Fibroblast of the conjunctiva (primary cell): ENCODE measurements around the gene NUP210L.

Experiments
- DNase-seq: peaks from one replicate; pipeline ENCODE4 v3.0.0-alpha.2; 2010; ENCODE audit warnings: low read depth

The NUP210L gene

GRCh38 chr1:154154534-154155191 lies at the start of gene NUP210L:
TSS of gene NUP210L (minus strand) at chr1:154155073.
- no peak for DNase-seq

- no peak for DNase-seq
Observed at GRCh38 chr1:154199563-154199879, 44.6 kb upstream of the NUP210L start.

- DNase-seq: no peak
Observed at GRCh38 chr1:154198756-154199562, 44.1 kb upstream of the NUP210L start.

- DNase-seq: no peak
Observed at GRCh38 chr1:154193821-154194220, 38.9 kb upstream of the NUP210L start.

DNA sequence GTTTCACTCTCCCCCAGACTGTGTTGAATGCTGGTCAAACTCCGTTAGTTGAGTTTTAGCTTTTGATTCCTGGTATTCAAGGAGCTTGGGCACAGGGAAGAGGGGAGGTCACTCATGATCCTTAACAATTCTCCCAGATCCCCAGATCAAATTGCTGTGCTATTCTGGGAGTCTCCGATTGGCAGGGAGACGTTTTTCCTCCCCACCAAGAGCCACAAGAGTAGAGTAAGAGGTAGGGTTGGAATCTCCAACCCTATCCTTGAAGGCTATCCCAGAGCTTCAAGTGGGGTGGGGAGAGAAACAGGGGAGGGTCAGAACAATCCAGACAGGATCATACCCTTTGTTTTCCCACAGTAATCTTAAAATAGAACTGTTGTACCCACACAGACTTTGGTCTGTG lies 37.6 kb upstream of the NUP210L start:
- DNase-seq: no peak

GRCh38 chr1:154191990-154192461 lies 37.2 kb upstream of the NUP210L start, which contains the start of gene TPM3:
TSS of gene TPM3 (minus strand) at chr1:154192100. CDS start at chr1:154192018, 82 bp downstream.
- no peak for DNase-seq

DNA sequence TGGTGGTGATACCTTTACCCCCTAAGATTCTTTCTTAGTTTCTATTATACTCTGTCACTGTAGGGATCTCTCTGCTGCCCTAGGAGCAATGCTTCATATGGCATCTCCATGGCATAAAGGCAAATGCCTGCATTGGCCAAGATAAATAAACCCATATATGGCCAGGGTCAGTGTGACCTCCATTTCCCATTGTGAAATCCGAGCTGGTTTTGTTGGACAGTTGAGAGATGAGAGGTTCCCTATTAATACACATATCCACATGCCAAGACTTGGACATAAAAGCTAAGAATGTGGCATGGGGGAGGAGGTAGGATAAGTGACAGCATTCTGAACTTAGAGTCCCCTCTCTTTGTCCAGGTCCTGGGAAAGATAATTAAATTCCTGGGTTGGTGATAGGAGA lies 35.7 kb upstream of the NUP210L start:
- DNase-seq: no peak

GRCh38 chr1:154186852-154187501 lies 32.1 kb upstream of the NUP210L start:
- DNase-seq: no peak

GRCh38 chr1:154186177-154186576 lies 31.3 kb upstream of the NUP210L start:
- DNase-seq: peak; percentile 20

DNA sequence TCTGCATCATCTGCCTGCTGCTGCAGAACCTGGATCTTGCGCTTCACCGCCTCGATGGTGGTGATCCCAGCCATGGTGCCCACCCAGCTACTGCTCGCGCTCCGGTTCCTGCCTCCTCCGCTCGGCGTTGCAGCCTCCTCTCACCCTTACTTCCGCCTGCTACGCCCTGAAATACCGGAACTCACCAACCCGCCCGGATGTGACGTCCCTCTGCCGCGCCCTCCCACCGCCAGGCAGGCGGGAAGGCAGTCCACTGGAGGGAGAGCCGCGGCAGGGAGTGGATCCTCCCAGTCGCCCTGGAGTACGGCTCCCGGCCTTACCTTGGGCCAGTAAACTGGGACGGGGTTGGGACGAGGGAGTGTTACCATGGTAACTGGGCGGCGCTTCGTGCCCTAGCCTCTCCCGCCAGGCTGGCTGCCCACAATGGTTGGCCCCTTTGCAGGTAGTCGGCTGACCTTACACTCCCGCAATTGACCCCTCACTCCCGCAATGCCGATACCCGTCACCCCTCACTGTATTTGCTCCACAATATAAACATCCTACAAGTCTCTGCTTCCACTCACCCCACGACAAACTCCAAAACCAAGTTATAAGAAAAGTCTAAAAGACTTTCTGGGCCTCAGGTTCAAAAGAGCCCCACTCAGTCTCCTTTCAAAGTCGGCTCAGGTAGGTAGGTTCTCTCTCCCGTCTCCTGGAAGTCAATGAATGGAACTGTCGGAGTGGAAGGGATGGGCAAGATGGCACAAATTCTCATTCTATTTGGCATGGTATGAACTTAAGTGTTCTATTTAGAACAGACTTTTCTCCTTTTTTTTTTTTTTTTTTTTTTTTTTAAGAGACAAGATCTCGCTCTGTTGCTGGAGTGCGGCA lies 28.4 kb upstream of the NUP210L start:
- peak; percentile 90 for DNase-seq

GRCh38 chr1:154182344-154183045 lies 27.6 kb upstream of the NUP210L start:
- DNase-seq: peak; percentile 42

GRCh38 chr1:154181944-154182343 lies 27.1 kb upstream of the NUP210L start:
- DNase-seq: no peak

DNA sequence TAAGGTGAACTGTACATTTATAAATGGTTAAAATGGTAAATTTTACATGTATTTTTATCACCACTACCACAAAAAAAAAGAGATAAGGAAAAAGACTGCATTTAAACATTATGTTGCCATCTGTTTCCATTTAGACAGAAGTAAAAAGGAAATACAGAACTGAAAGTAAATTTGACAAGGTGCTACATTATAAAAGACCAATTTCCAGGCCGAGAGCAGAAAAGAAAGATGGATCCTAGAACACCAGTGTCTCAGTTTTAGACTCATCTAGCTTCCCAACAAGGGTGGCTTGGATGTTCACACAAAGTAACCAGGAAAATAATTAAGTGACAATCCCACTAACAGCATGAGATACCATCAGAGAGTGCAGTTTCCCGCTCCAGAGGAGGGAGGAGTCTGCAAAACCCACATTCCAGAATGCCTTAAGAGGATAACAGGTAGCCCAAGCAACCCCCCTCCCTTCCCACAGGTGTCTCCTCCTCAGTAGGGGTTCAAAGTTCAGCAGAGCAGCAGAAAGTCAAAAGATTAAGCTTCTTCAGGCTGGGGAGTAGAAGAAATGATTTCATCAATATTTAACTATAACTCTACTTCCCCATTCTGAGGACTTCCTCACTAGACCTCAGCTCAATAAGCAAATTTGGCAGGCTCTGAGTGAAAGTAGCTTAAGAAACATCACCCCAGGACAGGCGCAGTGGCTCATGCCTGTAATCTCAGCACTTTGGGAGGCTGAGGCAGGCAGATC lies 25.2 kb upstream of the NUP210L start:
- DNase-seq: no peak

GRCh38 chr1:154178911-154179811 lies 24.3 kb upstream of the NUP210L start:
- DNase-seq: no peak

DNA sequence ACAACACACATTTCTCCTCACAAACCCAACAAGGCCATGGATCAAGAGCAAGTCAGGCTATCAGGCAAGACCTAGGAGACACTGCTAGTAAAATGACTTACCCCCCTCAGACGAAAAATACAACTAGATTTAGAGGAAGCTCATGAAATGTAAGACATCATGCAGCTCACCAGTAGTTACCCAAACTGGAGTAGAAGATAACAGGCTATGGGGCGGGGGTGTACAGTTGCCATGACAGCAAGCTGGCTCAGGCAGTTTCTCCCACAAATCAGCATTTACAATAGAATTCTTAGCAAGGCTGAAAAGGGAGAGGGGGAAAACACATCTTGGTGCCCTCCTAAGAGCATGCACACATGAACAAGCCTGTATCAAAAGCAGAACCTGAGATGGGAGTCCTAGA lies 23.1 kb upstream of the NUP210L start:
- no peak for DNase-seq

DNA sequence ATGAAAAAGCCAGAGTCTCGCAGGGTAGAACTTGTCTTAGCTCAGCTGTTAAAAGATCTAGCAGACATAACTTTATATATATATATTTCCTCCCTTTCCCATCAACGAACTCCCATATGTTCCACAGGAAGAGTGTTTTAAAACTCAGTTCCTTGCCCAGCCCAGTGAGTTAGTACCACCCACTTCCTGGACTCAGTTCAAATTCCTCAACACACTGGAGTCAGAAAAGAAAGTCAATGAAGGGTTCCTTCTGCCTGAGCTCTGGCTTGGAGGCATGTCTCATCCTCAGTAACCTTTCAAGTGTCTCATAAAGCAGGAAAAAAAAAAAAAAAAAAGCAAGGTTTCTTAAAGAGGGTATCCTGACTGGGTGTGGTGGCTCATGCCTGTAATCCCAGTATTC lies 21.5 kb upstream of the NUP210L start:
- DNase-seq: peak; percentile 53

GRCh38 chr1:154174654-154175053 lies 19.8 kb upstream of the NUP210L start:
- DNase-seq: no peak

DNA sequence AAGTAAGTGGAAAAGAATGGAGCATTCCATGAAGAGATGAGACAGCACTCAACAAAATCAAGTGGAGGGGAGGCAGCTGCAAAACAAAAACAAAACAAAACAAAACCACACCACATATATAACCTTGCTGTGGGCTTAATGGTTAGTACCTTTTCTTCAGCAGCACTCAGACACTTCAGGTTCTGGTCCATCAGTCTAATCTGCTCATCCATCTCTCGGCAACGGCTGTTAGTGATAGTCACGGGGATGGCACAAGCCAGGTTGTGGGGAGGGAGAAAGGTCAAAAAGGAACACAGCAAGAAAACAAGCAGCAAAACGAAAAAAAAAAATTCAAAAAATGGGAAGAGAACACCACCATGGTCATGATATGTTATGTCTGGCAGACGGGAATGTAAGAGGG lies 17.0 kb upstream of the NUP210L start:
- DNase-seq: no peak

DNA sequence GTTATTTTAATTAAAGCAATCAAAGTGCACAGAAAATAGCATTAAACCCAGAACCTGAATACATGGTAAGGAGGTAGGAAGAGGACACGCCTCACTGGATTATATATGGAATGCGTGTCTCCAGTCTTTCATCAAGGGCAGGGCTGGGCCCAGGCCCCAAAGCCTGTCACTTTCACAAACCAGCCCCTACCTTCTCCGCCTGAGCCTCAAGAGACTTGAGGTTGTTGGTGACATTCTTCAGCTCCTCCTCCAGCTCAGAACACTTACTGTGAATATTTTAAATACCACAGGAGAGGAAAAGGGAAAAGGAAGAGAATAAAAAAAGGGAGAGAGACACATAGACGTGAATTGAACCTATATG lies 16.3 kb upstream of the NUP210L start:
- no peak for DNase-seq
